ES-I3 (cell line): Measurements from ENCODE around the gene CTDSPL.

ENCODE experiments used
- H3K36me3 ChIP-seq: 2 replicates; pipeline ENCODE4 v1.6.1; 2013; ENCODE audit warnings: mild to moderate bottlenecking, low read length, control low read depth, moderate library complexity; ENCODE audit not compliant: insufficient read depth
- H3K4me1 ChIP-seq: 2 replicates; pipeline ENCODE4 v1.6.1; 2013; ENCODE audit warnings: mild to moderate bottlenecking, control low read depth, low read length; ENCODE audit not compliant: insufficient read depth
- H3K9ac ChIP-seq: 2 replicates; pipeline ENCODE4 v1.6.1; 2013; ENCODE audit warnings: low read depth, mild to moderate bottlenecking, low read length, moderate library complexity
- H3K9me3 ChIP-seq: 2 replicates; pipeline ENCODE4 v1.6.1; 2013; ENCODE audit warnings: mild to moderate bottlenecking, low read length, moderate library complexity; ENCODE audit not compliant: control insufficient read depth, insufficient read depth

The CTDSPL gene

GRCh38 chr3:37988931-37989525 lies 127.3 kb downstream of the CTDSPL start:
- Histone ChIP-seq H3K36me3 (no peaks in the 10 kb centered on the region), H3K9ac (no peak overlapping the region), H3K4me1 (peaks cover 7% of the 10 kb centered on the region; the same call in 1 of the 2 replicates), H3K9me3 (no peaks in the 10 kb centered on the region)

- no peaks in the 10 kb centered on the region for H3K9me3 ChIP-seq
- H3K4me1 ChIP-seq = peaks cover 7% of the 10 kb centered on the region; the same call in 1 of the 2 replicates
- no peaks in the 10 kb centered on the region for H3K36me3 ChIP-seq
- no peak overlapping the region for H3K9ac ChIP-seq
Observed at GRCh38 chr3:37989821-37990480, 128.3 kb downstream of the CTDSPL start.

- H3K9ac ChIP-seq = peak within 1 kb of the TSS; percentile 18
- H3K9me3 ChIP-seq = no peaks in the 10 kb centered on the region
- H3K4me1 ChIP-seq = peaks cover 7% of the 10 kb centered on the region; the same call in 1 of the 2 replicates
- H3K36me3 ChIP-seq = no peaks in the 10 kb centered on the region
Observed at GRCh38 chr3:37990527-37990926, 128.8 kb downstream of the CTDSPL start, which contains the start of gene VILL. TSS of gene VILL (plus strand) at chr3:37990786. CDS start at chr3:37993673, 2,887 bp downstream.

GRCh38 chr3:37991109-37991508 lies 129.4 kb downstream of the CTDSPL start:
- peak overlapping the region; percentile 18 for H3K9ac ChIP-seq
- no peaks in the 10 kb centered on the region for H3K36me3 ChIP-seq
- peaks cover 7% of the 10 kb centered on the region; the same call in 1 of the 2 replicates for H3K4me1 ChIP-seq
- no peaks in the 10 kb centered on the region for H3K9me3 ChIP-seq

GRCh38 chr3:37991823-37992222 lies 130.1 kb downstream of the CTDSPL start:
- no peaks in the 10 kb centered on the region for H3K36me3 ChIP-seq
- H3K9me3 ChIP-seq = no peaks in the 10 kb centered on the region
- peaks cover 7% of the 10 kb centered on the region; the same call in 1 of the 2 replicates for H3K4me1 ChIP-seq
- no peak overlapping the region for H3K9ac ChIP-seq

- Histone ChIP-seq H3K9ac (no peak overlapping the region), H3K4me1 (peaks cover 7% of the 10 kb centered on the region; the same call in 1 of the 2 replicates), H3K36me3 (no peaks in the 10 kb centered on the region), H3K9me3 (no peaks in the 10 kb centered on the region)
Observed at GRCh38 chr3:37992271-37993066, 130.8 kb downstream of the CTDSPL start.

- no peaks in the 10 kb centered on the region for H3K9me3 ChIP-seq
- no peaks in the 10 kb centered on the region for H3K36me3 ChIP-seq
- peaks cover 7% of the 10 kb centered on the region; the same call in 1 of the 2 replicates for H3K4me1 ChIP-seq
- no peak overlapping the region for H3K9ac ChIP-seq
Observed at GRCh38 chr3:37993067-37993455, 131.4 kb downstream of the CTDSPL start.

GRCh38 chr3:37993460-37993819 lies 131.8 kb downstream of the CTDSPL start:
- Histone ChIP-seq H3K4me1 (peaks cover 11% of the 10 kb centered on the region; the same call in 1 of the 2 replicates), H3K36me3 (no peaks in the 10 kb centered on the region), H3K9me3 (no peaks in the 10 kb centered on the region), H3K9ac (peak overlapping the region; percentile 61; the same call in 1 of the 2 replicates)

GRCh38 chr3:37993820-37994638 lies 132.3 kb downstream of the CTDSPL start:
- Histone ChIP-seq H3K9ac (peak overlapping the region; percentile 61), H3K36me3 (no peaks in the 10 kb centered on the region), H3K9me3 (no peaks in the 10 kb centered on the region), H3K4me1 (peaks cover 11% of the 10 kb centered on the region; the same call in 1 of the 2 replicates)

GRCh38 chr3:37994639-37994972 lies 132.9 kb downstream of the CTDSPL start:
- no peaks in the 10 kb centered on the region for H3K9me3 ChIP-seq
- no peaks in the 10 kb centered on the region for H3K36me3 ChIP-seq
- H3K9ac ChIP-seq = peak overlapping the region; percentile 61; the same call in 1 of the 2 replicates
- H3K4me1 ChIP-seq = peaks cover 11% of the 10 kb centered on the region; the same call in 1 of the 2 replicates

GRCh38 chr3:37995652-37996641 lies 134.3 kb downstream of the CTDSPL start:
- H3K36me3 ChIP-seq = no peaks in the 10 kb centered on the region
- no peak overlapping the region for H3K9ac ChIP-seq
- no peaks in the 10 kb centered on the region for H3K9me3 ChIP-seq
- peaks cover 11% of the 10 kb centered on the region; the same call in 1 of the 2 replicates for H3K4me1 ChIP-seq

GRCh38 chr3:37996785-37997301 lies 135.2 kb downstream of the CTDSPL start:
- Histone ChIP-seq H3K4me1 (peaks cover 10% of the 10 kb centered on the region; the same call in 1 of the 2 replicates), H3K36me3 (no peaks in the 10 kb centered on the region), H3K9ac (no peak overlapping the region), H3K9me3 (no peaks in the 10 kb centered on the region)

- Histone ChIP-seq H3K9ac (no peak overlapping the region), H3K36me3 (no peaks in the 10 kb centered on the region), H3K9me3 (no peaks in the 10 kb centered on the region), H3K4me1 (peaks cover 7% of the 10 kb centered on the region; the same call in 1 of the 2 replicates)
Observed at GRCh38 chr3:37997342-37997741, 135.7 kb downstream of the CTDSPL start.
